ENCODE results near the gene NKAPD1. TPM values are rescaled to one million over a fixed set of nuclear protein-coding genes. Genes with fewer than 3 reads are reported as not detected.

The NKAPD1 gene
- total and polyA plus RNA-seq, 2 donors (not counting 1 experiment from before 2014, with no cell fraction given) = 4.5 to 22.8 TPM

GRCh38 chr11:112037527-112037926, 36.6 kb upstream of the NKAPD1 start:
- TF ChIP-seq CTCF (IDR thresholded peaks at IDR 0.05) (no peak), EZH2 (IDR thresholded peaks at IDR 0.05; ENCODE audit: borderline replicate concordance, insufficient read depth, low read depth, low read length, poor library complexity, severe bottlenecking) (no peak)
- no peaks in the 10 kb centered on the region for H3K4me1 ChIP-seq (ENCODE audit: control insufficient read depth in 2 of 2, insufficient read depth in 2 of 2, low read length in 2 of 2)
- H3K4me3 ChIP-seq (ENCODE audit: control extremely low read depth in 1 of 5, extremely low read depth in 1 of 5, insufficient read depth in 1 of 5, low read depth in 2 of 5, low read length in 4 of 5) = no peak overlapping the region
- Mint-ChIP-seq H3K9me3 (ENCODE audit: insufficient read depth) (no peaks in the 10 kb centered on the region), H3K4me1 (no peaks in the 10 kb centered on the region), H3K4me3 (no peak overlapping the region), H3K27me3 (no peaks in the 10 kb centered on the region), H3K27ac (no peak overlapping the region)
- H3K79me2 ChIP-seq (ENCODE audit: control insufficient read depth, insufficient read depth, low read length) = no peaks in the 10 kb centered on the region
- H3K9me3 ChIP-seq (ENCODE audit: control extremely low read depth in 1 of 3, control insufficient read depth in 2 of 3, insufficient read depth in 1 of 3, low read length in 2 of 3) = no peaks in the 10 kb centered on the region
- H3K27me3 ChIP-seq (replicated peaks in 1 of 4; ENCODE audit: control extremely low read depth in 1 of 4, control insufficient read depth in 3 of 4, insufficient read depth in 4 of 4, low read length in 3 of 4) = no peaks in the 10 kb centered on the region
- H3K9ac ChIP-seq (ENCODE audit: low read length) = no peak overlapping the region
- ATAC-seq (ENCODE audit: low read depth) (no peak), DNase-seq (no peak)
- intact Hi-C loops (cut with micrococcal nuclease) = no loop called here
- H3K27ac ChIP-seq (ENCODE audit: low read length in 2 of 2) = no peak overlapping the region
- no peak overlapping the region for H3K4me2 ChIP-seq (replicated peaks; ENCODE audit: low read depth, low read length, poor library complexity, severe bottlenecking)
- peaks cover 14 to 53% of the 10 kb centered on the region in 2 experiments for H3K36me3 ChIP-seq (replicated peaks in 1 of 2; ENCODE audit: control extremely low read depth in 1 of 2, control insufficient read depth in 1 of 2, extremely low read depth in 1 of 2, insufficient read depth in 2 of 2, low read length in 1 of 2)
- POLR2A ChIA-PET = no interaction called here
- CTCF ChIA-PET = interaction anchor here (0.7 to 1.0 kb wide), 2 partner anchors 11 to 245 kb away, joined by 3 to 4 read pairs; no protein-coding TSS in a partner anchor
- no peak overlapping the region for H2AFZ ChIP-seq (ENCODE audit: insufficient read depth, low read depth, low read length, poor library complexity, severe bottlenecking)
- H4K20me1 ChIP-seq (ENCODE audit: control insufficient read depth, insufficient read depth, low read length, poor library complexity, severe bottlenecking) = no peaks in the 10 kb centered on the region

GRCh38 chr11:112042161-112042960, 31.7 kb upstream of the NKAPD1 start:
- H3K27ac ChIP-seq (ENCODE audit: low read length in 2 of 2) = no peak overlapping the region
- no peaks in the 10 kb centered on the region for H3K27me3 ChIP-seq (replicated peaks in 1 of 4; ENCODE audit: control extremely low read depth in 1 of 4, control insufficient read depth in 3 of 4, insufficient read depth in 4 of 4, low read length in 3 of 4)
- H3K36me3 ChIP-seq (replicated peaks in 1 of 2; ENCODE audit: control extremely low read depth in 1 of 2, control insufficient read depth in 1 of 2, extremely low read depth in 1 of 2, insufficient read depth in 2 of 2, low read length in 1 of 2) = peaks cover 8 to 57% of the 10 kb centered on the region in 2 experiments
- Mint-ChIP-seq H3K27me3 (no peaks in the 10 kb centered on the region), H3K4me1 (peaks cover 3% of the 10 kb centered on the region), H3K27ac (no peak overlapping the region), H3K9me3 (ENCODE audit: insufficient read depth) (no peaks in the 10 kb centered on the region), H3K4me3 (no peak overlapping the region)
- ATAC-seq (ENCODE audit: low read depth) (no peak), DNase-seq (no peak)
- ChIA-PET CTCF (interaction anchor here (0.5 kb wide), 1 partner anchor 355 kb away, joined by 5 read pairs; no protein-coding TSS in a partner anchor), POLR2A (no interaction called here)
- no CpG with 5 or more reads among the region's 6 CpGs for WGBS (ENCODE audit: insufficient coverage)
- H3K79me2 ChIP-seq (ENCODE audit: control insufficient read depth, insufficient read depth, low read length) = no peaks in the 10 kb centered on the region
- no peak for TF ChIP-seq CTCF (IDR thresholded peaks at IDR 0.05)
- TF ChIP-seq EZH2 (IDR thresholded peaks at IDR 0.05; ENCODE audit: borderline replicate concordance, insufficient read depth, low read depth, low read length, poor library complexity, severe bottlenecking) = no peak
- no peaks in the 10 kb centered on the region for H4K20me1 ChIP-seq (ENCODE audit: control insufficient read depth, insufficient read depth, low read length, poor library complexity, severe bottlenecking)
- H2AFZ ChIP-seq (ENCODE audit: insufficient read depth, low read depth, low read length, poor library complexity, severe bottlenecking) = no peak overlapping the region
- no peak overlapping the region for H3K4me2 ChIP-seq (replicated peaks; ENCODE audit: low read depth, low read length, poor library complexity, severe bottlenecking)
- H3K4me1 ChIP-seq (ENCODE audit: control insufficient read depth in 2 of 2, insufficient read depth in 2 of 2, low read length in 2 of 2) = no peaks in the 10 kb centered on the region
- intact Hi-C loops (cut with micrococcal nuclease) = no loop called here
- H3K9me3 ChIP-seq (ENCODE audit: control extremely low read depth in 1 of 3, control insufficient read depth in 2 of 3, insufficient read depth in 1 of 3, low read length in 2 of 3) = no peaks in the 10 kb centered on the region
- no peak overlapping the region for H3K4me3 ChIP-seq (ENCODE audit: control extremely low read depth in 1 of 5, extremely low read depth in 1 of 5, insufficient read depth in 1 of 5, low read depth in 2 of 5, low read length in 4 of 5)
- H3K9ac ChIP-seq (ENCODE audit: low read length) = no peak overlapping the region
